Hepatocyte (in vitro differentiated cells): ENCODE data around the gene MIGA2. TPM values are rescaled to one million over a fixed set of nuclear protein-coding genes. Genes with fewer than 3 reads are reported as not detected.

Experiments used
- DNase-seq: peaks from one replicate; pipeline ENCODE4 v3.0.0-alpha.2; 2016; ENCODE audit warnings: low spot score
- H2AFZ ChIP-seq: fragments of 200-600 bp; sonication (generic); 2 replicates; pipeline ENCODE4 v1.6.0; 2016; ENCODE audit warnings: antibody characterized with exemption, mild to moderate bottlenecking
- H3K27ac ChIP-seq: fragments of 200-600 bp; sonication (generic); 2 replicates; pipeline ENCODE4 v1.5.1; 2016; ENCODE audit warnings: mild to moderate bottlenecking
- H3K27me3 ChIP-seq: fragments of 200-600 bp; sonication (generic); 2 replicates; pipeline ENCODE4 v1.6.1; 2016
- H3K36me3 ChIP-seq: fragments of 200-600 bp; sonication (generic); replicated peaks from 2 replicates; pipeline ENCODE4 v1.5.1; 2016; ENCODE audit warnings: low read depth; ENCODE audit not compliant: insufficient read depth
- H3K4me1 ChIP-seq: fragments of 200-600 bp; sonication (generic); 2 replicates; pipeline ENCODE4 v1.5.1; 2016; ENCODE audit warnings: mild to moderate bottlenecking, moderate library complexity; ENCODE audit not compliant: insufficient read depth
- H3K4me2 ChIP-seq: fragments of 200-600 bp; sonication (generic); 2 replicates; pipeline ENCODE4 v1.6.0; 2016
- H3K4me3 ChIP-seq: fragments of 200-600 bp; sonication (generic); 2 replicates; pipeline ENCODE4 v1.5.1; 2016; ENCODE audit warnings: mild to moderate bottlenecking
- H3K79me2 ChIP-seq: fragments of 200-600 bp; sonication (generic); 2 replicates; pipeline ENCODE4 v1.6.0; 2017; ENCODE audit warnings: mild to moderate bottlenecking
- H3K9me2 ChIP-seq: fragments of 200-600 bp; sonication (generic); replicated peaks from 2 replicates; pipeline ENCODE4 v1.6.0; 2017; ENCODE audit warnings: mild to moderate bottlenecking; ENCODE audit not compliant: insufficient read depth
- H3K9me3 ChIP-seq: fragments of 200-600 bp; sonication (generic); 2 replicates; pipeline ENCODE4 v1.5.1; 2016; ENCODE audit warnings: low read depth, mild to moderate bottlenecking
- H4K20me1 ChIP-seq: fragments of 200-600 bp; sonication (generic); 2 replicates; pipeline ENCODE4 v1.6.0; 2016; ENCODE audit warnings: mild to moderate bottlenecking; ENCODE audit not compliant: insufficient read depth, poor library complexity, severe bottlenecking
- CTCF ChIP-seq: fragments of 200-600 bp; sonication (generic); IDR thresholded peaks from 2 replicates; pipeline ENCODE4 v1.5.1; 2016; ENCODE audit warnings: antibody characterized with exemption, mild to moderate bottlenecking; ENCODE audit not compliant: poor library complexity
- EZH2 ChIP-seq: fragments of 200-600 bp; sonication (generic); IDR thresholded peaks from 2 replicates; pipeline ENCODE4 v1.6.1; 2016; ENCODE audit warnings: antibody characterized with exemption, mild to moderate bottlenecking, borderline replicate concordance
- EZH2phosphoT487 ChIP-seq: fragments of 200-600 bp; sonication (generic); IDR thresholded peaks from one replicate; pipeline ENCODE4 v1.6.1; 2018; ENCODE audit warnings: antibody characterized with exemption, mild to moderate bottlenecking, low read depth, moderate library complexity; ENCODE audit not compliant: unreplicated experiment, severe bottlenecking
- whole genome bisulfite sequencing: methylation state at CpG from one replicate; pipeline ENCODE4 v1.1.6; 2016; ENCODE audit warnings: low lambda C conversion rate; ENCODE audit errors: missing lambda C conversion rate; 5-methylcytosine and 5-hydroxymethylcytosine counted together
- polyA plus RNA-seq: library from polyadenylated mRNA; unstranded; fragments of >200 nt; fragmentation: Nextera tagmentation; extraction: Ambion mirVana; gene quantifications from 2 replicates; pipeline ENCODE4 v1.2.1, GENCODE V29; 2016
- total RNA-seq: library from RNA; depleted of rRNA; stranded (reverse); fragments of >200 nt; gene quantifications from 2 replicates; pipeline ENCODE4 v1.2.3, GENCODE V29; 2014

Gene MIGA2
- total and polyA plus RNA-seq, 2 experiments from 2014 or later: 23.4 to 29.5 TPM

GRCh38 chr9:129095170-129095667 is 58.8 kb downstream of the MIGA2 start:
- Histone ChIP-seq H2AFZ (no peak overlapping the region), H3K4me3 (no peak overlapping the region), H3K4me2 (no peak overlapping the region), H3K9me2 (no peaks in the 10 kb centered on the region), H3K27ac (no peak overlapping the region), H3K4me1 (no peaks in the 10 kb centered on the region), H3K27me3 (no peaks in the 10 kb centered on the region), H3K79me2 (no peaks in the 10 kb centered on the region), H3K9me3 (no peaks in the 10 kb centered on the region), H4K20me1 (no peaks in the 10 kb centered on the region), H3K36me3 (no peaks in the 10 kb centered on the region)
- no peak for DNase-seq
- TF ChIP-seq CTCF (no peak), EZH2 (no peak), EZH2phosphoT487 (no peak)
- 97% methylated on average over 21 of the region's 21 CpGs for WGBS

DNA sequence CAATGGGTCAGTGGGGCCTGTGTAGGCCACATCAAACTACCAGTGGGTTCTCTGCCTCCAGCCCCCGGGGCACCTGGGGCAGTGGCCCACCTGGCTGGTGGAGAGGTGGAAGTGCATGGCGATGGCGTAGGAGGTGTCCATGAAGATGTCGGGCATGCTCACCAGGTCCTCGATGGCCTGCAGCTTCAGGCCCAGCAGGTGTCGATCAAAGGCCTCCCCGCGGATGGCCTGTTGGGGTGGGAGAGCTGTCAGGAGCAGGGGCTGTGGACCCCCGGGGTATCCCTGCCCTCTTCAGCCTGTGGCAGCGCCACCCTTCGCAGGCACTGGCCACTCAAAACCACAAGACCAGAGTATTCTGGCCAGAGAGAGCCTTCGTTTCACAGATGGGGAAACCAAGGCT is 59.5 kb downstream of the MIGA2 start:
- no peaks in the 10 kb centered on the region for H3K36me3 ChIP-seq
- no peaks in the 10 kb centered on the region for H3K4me1 ChIP-seq
- no peaks in the 10 kb centered on the region for H4K20me1 ChIP-seq
- H3K4me2 ChIP-seq: no peak overlapping the region
- no peak overlapping the region for H3K4me3 ChIP-seq
- DNase-seq: no peak
- H2AFZ ChIP-seq: no peak overlapping the region
- H3K9me3 ChIP-seq: no peaks in the 10 kb centered on the region
- no peaks in the 10 kb centered on the region for H3K79me2 ChIP-seq
- H3K9me2 ChIP-seq: no peaks in the 10 kb centered on the region
- no peak overlapping the region for H3K27ac ChIP-seq
- TF ChIP-seq CTCF: no peak
- no peak for TF ChIP-seq EZH2phosphoT487
- TF ChIP-seq EZH2: no peak
- WGBS: 92% methylated on average over 11 of the region's 12 CpGs
- no peaks in the 10 kb centered on the region for H3K27me3 ChIP-seq

DNA sequence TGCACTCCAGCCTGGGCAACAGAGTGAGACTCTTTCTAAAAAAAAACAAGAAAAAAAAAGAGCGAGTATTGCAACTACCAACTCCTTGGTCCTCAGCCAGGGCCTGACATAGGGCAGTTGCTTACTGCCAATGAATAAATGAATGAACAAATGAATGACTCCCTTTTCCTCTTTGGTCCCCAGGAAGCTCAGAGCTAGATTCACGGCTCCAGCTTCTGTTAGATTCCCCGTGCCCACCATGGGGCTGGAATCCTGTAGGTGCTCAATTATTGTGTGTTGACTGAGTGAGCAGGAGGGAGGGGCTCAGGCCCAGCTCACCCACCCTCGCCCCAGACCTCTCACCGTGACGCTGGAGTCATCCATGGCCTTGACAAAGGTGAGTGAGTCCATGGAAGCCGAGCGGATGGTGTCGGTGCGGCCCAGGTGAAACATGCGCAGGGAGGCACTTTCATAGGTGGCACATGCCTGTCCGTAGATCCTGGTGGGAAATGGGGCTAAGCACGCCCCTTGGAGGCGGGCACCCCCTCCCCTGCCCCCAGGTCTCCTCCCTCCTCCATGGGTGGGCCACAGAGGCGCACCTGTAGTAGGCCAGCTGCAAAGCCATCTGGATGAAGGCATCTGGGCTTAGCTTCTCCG is 61.4 kb downstream of the MIGA2 start:
- no peaks in the 10 kb centered on the region for H3K36me3 ChIP-seq
- no peaks in the 10 kb centered on the region for H3K4me1 ChIP-seq
- 98% methylated on average over 16 of the region's 16 CpGs for WGBS
- no peak for DNase-seq
- no peak overlapping the region for H2AFZ ChIP-seq
- no peaks in the 10 kb centered on the region for H3K9me3 ChIP-seq
- no peak overlapping the region for H3K27ac ChIP-seq
- no peak overlapping the region for H3K4me3 ChIP-seq
- no peaks in the 10 kb centered on the region for H4K20me1 ChIP-seq
- H3K27me3 ChIP-seq: no peaks in the 10 kb centered on the region
- no peak for TF ChIP-seq CTCF
- TF ChIP-seq EZH2: no peak
- no peak for TF ChIP-seq EZH2phosphoT487
- no peak overlapping the region for H3K4me2 ChIP-seq
- H3K9me2 ChIP-seq: no peaks in the 10 kb centered on the region
- H3K79me2 ChIP-seq: no peaks in the 10 kb centered on the region
